PFSK-1 (cell line): Measurements from ENCODE around the gene PTPRN2.

Source experiments
- FOXP2 ChIP-seq: optimal IDR thresholded peaks from 2 replicates; pipeline ENCODE3; 2011; ENCODE audit warnings: borderline replicate concordance, control low read depth, inconsistent platforms; ENCODE audit not compliant: insufficient read depth; ENCODE audit errors: extremely low read length, extremely low read depth
- POLR2AphosphoS5 ChIP-seq: IDR thresholded peaks from 2 replicates; pipeline ENCODE4 v1.6.1; 2012; ENCODE audit warnings: low read depth, mild to moderate bottlenecking, control low read depth, low read length, moderate library complexity
- SIN3A ChIP-seq: IDR thresholded peaks from 2 replicates; pipeline ENCODE4 v1.6.1; 2012; ENCODE audit warnings: mild to moderate bottlenecking, low read length, moderate library complexity, borderline replicate concordance; ENCODE audit not compliant: insufficient read depth
- TAF1 ChIP-seq: IDR thresholded peaks from 2 replicates; pipeline ENCODE4 v1.6.1; 2012; ENCODE audit warnings: low read length, control low read depth, borderline replicate concordance; ENCODE audit not compliant: insufficient read depth
- TF ChIP-seq, protein P1 (sequence below), 2 experiments: IDR thresholded peaks; 2 replicates each; pipeline versions ENCODE4 v1.6.1 to v1.8.0; 2011 to 2012; ENCODE audit warnings: low read depth in 2 of 2, low read length in 2 of 2, control low read depth in 1 of 2, inconsistent platforms in 1 of 2, mild to moderate bottlenecking in 1 of 2, moderate library complexity in 1 of 2; ENCODE audit not compliant: insufficient read depth in 1 of 2

Gene PTPRN2

DNA sequence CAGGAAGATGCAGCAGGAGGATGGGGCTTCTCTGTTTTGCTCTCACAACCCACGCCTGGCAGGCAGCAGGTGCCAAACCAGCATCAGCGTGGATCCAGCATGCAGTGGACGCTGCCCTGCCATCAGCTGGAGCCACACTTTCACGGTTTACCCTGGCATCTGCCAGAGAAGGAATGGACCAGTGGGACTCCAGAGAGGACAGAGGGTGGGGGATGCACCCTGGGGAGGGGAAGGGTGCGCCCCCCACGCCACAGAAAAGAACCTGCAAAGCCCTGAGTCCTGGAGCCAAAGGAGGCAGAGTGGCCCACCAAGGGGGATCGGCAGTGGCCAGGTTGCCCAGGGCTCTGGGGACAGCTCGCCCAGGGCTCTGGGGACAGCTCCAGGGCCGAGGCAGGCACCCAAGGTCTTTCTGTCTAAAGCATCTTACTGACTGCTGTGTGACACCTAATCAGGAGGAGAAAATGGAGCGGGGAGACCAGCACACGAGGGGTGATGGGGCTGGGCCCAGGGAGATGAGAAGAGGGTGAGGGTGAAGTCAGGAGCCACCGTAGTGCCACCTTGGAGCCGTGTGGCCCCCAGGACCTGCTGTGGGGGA is 1025.7 kb downstream of the PTPRN2 start:
- TF ChIP-seq SIN3A (no peak), POLR2AphosphoS5 (no peak), TAF1 (no peak), FOXP2 (no peak)
- TF ChIP-seq, protein P1, sequence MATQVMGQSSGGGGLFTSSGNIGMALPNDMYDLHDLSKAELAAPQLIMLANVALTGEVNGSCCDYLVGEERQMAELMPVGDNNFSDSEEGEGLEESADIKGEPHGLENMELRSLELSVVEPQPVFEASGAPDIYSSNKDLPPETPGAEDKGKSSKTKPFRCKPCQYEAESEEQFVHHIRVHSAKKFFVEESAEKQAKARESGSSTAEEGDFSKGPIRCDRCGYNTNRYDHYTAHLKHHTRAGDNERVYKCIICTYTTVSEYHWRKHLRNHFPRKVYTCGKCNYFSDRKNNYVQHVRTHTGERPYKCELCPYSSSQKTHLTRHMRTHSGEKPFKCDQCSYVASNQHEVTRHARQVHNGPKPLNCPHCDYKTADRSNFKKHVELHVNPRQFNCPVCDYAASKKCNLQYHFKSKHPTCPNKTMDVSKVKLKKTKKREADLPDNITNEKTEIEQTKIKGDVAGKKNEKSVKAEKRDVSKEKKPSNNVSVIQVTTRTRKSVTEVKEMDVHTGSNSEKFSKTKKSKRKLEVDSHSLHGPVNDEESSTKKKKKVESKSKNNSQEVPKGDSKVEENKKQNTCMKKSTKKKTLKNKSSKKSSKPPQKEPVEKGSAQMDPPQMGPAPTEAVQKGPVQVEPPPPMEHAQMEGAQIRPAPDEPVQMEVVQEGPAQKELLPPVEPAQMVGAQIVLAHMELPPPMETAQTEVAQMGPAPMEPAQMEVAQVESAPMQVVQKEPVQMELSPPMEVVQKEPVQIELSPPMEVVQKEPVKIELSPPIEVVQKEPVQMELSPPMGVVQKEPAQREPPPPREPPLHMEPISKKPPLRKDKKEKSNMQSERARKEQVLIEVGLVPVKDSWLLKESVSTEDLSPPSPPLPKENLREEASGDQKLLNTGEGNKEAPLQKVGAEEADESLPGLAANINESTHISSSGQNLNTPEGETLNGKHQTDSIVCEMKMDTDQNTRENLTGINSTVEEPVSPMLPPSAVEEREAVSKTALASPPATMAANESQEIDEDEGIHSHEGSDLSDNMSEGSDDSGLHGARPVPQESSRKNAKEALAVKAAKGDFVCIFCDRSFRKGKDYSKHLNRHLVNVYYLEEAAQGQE (IDR thresholded peaks at IDR 0.05; ENCODE audit: insufficient read depth in 1 of 2, low read depth in 2 of 2, low read length in 2 of 2), result no peak

DNA sequence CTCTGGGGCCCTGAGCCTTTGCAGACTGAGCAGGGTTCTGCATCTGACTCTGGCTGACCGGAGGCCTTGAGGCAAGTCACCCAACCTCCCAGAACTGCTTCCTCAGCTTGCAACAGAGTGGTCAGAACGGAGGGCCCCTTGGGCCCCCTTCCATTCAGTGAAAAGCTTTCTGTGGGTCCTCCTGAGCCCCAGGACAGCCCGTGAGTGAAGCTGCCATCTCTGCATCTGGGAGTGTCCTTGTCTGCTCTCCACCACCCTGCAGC is 1026.2 kb downstream of the PTPRN2 start:
- no peak for TF ChIP-seq SIN3A
- TF ChIP-seq, protein P1 (IDR thresholded peaks at IDR 0.05; ENCODE audit: insufficient read depth in 1 of 2, low read depth in 2 of 2, low read length in 2 of 2), result no peak
- TF ChIP-seq TAF1, result no peak
- no peak for TF ChIP-seq POLR2AphosphoS5
- no peak for TF ChIP-seq FOXP2

DNA sequence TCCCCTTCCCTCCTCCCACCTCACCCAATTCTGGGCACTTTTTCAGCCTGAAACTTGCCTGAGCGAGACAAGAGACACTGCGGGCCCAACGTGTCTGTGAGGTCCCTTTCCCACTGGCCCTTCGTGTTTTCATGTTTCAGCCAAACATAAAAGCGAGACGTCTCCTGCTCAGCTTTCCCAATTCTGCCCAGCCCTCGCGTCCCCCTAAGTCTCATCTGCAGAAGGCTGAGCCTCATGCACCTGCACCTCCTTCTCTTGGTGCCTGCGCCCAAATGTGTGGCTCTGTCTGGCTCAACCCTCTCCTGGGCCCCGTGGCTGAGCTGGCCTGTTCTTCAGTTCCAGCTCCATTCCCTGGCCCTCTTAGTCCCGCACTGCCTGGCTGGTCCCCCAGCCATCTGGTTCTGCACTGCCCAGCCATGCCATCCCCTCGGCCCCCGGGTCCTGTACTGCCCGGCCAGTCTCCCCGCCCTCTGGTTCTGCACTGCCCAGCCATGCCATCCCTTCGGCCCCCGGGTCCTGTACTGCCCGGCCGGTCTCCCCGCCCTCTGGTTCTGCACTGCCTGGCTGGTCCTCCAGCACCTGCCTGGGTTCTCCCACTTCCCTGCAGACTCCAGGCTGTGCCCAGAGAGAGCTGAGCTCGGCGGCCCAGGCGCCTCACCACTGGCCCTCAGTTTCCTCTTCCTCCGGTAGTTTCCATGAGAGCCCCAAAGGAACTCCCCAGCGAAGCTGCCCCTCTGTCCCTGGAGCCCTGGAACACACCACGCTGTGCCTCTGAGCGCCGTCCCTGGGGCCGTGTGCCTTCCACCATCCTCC is 1026.7 kb downstream of the PTPRN2 start:
- TF ChIP-seq POLR2AphosphoS5 (no peak), SIN3A (no peak)

DNA sequence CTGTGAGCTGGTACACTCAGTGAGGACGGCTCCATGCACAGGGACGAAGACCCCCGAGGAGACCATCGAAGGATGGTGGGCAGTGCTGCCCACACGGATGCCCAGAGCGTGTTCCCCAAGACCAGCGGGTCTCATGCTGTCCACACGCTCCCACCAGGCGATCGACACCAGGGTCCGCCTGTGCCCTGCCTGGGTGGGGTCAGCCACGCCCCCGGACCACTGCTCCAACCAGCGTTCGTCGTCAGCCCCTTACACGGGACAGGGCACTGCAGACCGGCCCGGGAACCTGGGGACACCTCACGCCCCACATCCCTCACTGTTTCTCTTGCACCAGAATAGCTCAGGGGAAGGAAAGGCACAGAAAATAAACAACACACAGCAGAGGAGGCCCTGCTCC is 1027.4 kb downstream of the PTPRN2 start:
- TF ChIP-seq FOXP2, result no peak
- TF ChIP-seq, protein P1 (IDR thresholded peaks at IDR 0.05; ENCODE audit: insufficient read depth in 1 of 2, low read depth in 2 of 2, low read length in 2 of 2), result no peak
- TF ChIP-seq POLR2AphosphoS5, result no peak
- TF ChIP-seq TAF1, result no peak
- no peak for TF ChIP-seq SIN3A

DNA sequence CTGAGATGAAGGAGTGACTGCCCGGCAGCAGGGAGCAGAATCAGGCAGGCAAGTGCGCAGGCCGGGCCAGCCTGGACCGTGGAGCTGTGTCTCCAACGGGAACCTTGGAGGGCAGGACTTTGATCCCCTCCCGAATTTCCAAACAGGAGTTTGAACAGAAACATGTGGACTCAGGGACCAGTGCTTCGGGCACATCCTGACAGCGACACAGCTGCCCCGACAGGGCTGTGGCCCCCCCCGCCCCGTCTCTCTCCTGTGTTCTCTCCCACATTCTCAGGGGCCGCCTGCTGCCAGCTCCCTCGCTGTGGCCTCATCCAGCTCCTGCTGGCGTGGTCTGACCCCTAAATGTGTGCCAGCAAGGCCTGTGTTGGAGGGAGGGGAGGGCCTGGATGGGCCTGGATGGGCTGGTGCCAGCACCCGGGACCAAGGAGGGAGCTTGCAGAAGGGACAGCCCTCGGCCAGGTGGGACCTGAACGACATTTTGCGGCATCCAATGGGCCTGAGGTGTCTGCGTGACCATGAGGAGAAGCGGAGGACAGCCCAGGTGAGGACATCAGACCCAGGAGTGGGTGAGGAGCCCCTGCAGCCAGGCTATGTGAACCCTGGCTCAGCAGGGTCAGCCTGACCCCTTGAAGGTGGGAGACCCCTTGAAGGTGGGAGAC is 1027.9 kb downstream of the PTPRN2 start:
- no peak for TF ChIP-seq POLR2AphosphoS5
- TF ChIP-seq, protein P1 (IDR thresholded peaks at IDR 0.05; ENCODE audit: insufficient read depth in 1 of 2, low read depth in 2 of 2, low read length in 2 of 2), result no peak
- TF ChIP-seq SIN3A, result no peak
- TF ChIP-seq FOXP2, result no peak
- no peak for TF ChIP-seq TAF1
